Endothelial cell of umbilical vein (primary cell): Measurements from ENCODE around the gene ANGPT4.

Experiments used
- EZH2 ChIP-seq: IDR thresholded peaks from 2 replicates; pipeline ENCODE4 v1.6.1; 2012; ENCODE audit warnings: borderline replicate concordance, low read depth, mild to moderate bottlenecking, moderate library complexity, low read length, inconsistent platforms; ENCODE audit not compliant: severe bottlenecking
- FOS ChIP-seq: IDR thresholded peaks from 2 replicates; pipeline ENCODE4 v1.6.1; 2011; ENCODE audit warnings: mild to moderate bottlenecking, low read length, moderate library complexity, borderline replicate concordance; ENCODE audit not compliant: insufficient read depth
- GATA2 ChIP-seq: IDR thresholded peaks from 2 replicates; pipeline ENCODE4 v1.7.0; 2011; ENCODE audit warnings: low read depth, mild to moderate bottlenecking, moderate library complexity, mixed read lengths, low read length; ENCODE audit not compliant: insufficient read length, insufficient read depth
- JUN ChIP-seq: IDR thresholded peaks from 2 replicates; pipeline ENCODE4 v1.6.1; 2011; ENCODE audit warnings: borderline replicate concordance, low read depth; ENCODE audit not compliant: insufficient read length, insufficient read depth
- MYC ChIP-seq: IDR thresholded peaks from one replicate; pipeline ENCODE4 v1.6.1; 2011; ENCODE audit warnings: mild to moderate bottlenecking, low read depth, low read length
- POLR2A ChIP-seq: IDR thresholded peaks from 2 replicates; pipeline ENCODE4 v1.6.1; 2012; ENCODE audit warnings: low read depth, mild to moderate bottlenecking, control low read depth, low read length
- POLR2AphosphoS5 ChIP-seq: IDR thresholded peaks from 2 replicates; pipeline ENCODE4 v1.6.1; 2012; ENCODE audit warnings: low read depth, mild to moderate bottlenecking, control low read depth, low read length, moderate library complexity; ENCODE audit not compliant: insufficient read depth
- TF ChIP-seq, protein P1 (sequence below), 2 donors: IDR thresholded peaks; 1 replicate in 1 of 2; 2 replicates in 1 of 2; pipeline ENCODE4 v1.5.1; 2011; ENCODE audit warnings: low read length in 2 of 2, mild to moderate bottlenecking in 2 of 2, moderate library complexity in 2 of 2, control low read depth in 1 of 2, inconsistent platforms in 1 of 2, low read depth in 1 of 2; ENCODE audit not compliant: insufficient read depth in 1 of 2; ENCODE audit errors: extremely low read depth in 1 of 2
- TF ChIP-seq, protein P2 (sequence below): IDR thresholded peaks from 2 replicates; pipeline ENCODE4 v1.6.1; 2011; ENCODE audit not compliant: insufficient read depth, insufficient read length

DNA sequence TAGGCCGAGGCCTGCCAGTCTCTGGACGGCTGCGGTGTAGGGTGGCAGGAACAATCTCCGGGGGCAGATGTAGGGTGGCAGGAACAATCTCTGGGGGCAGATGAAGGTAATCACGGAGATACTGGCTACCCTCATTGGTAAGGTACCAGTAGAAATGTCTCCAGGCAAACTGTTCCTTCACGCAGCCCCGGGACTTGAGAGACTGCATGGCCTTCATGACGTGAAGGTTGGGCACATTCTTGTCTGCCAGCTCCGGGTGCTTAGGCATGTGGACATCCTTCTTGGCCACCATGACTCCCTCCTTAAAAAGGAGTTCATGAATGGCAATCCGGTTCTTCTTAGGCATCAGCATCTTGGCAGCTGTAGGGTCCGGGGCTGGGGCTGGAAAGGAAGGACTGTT is 76.5 kb downstream of the ANGPT4 start:
- TF ChIP-seq POLR2A, result no peak
- TF ChIP-seq, protein P1, sequence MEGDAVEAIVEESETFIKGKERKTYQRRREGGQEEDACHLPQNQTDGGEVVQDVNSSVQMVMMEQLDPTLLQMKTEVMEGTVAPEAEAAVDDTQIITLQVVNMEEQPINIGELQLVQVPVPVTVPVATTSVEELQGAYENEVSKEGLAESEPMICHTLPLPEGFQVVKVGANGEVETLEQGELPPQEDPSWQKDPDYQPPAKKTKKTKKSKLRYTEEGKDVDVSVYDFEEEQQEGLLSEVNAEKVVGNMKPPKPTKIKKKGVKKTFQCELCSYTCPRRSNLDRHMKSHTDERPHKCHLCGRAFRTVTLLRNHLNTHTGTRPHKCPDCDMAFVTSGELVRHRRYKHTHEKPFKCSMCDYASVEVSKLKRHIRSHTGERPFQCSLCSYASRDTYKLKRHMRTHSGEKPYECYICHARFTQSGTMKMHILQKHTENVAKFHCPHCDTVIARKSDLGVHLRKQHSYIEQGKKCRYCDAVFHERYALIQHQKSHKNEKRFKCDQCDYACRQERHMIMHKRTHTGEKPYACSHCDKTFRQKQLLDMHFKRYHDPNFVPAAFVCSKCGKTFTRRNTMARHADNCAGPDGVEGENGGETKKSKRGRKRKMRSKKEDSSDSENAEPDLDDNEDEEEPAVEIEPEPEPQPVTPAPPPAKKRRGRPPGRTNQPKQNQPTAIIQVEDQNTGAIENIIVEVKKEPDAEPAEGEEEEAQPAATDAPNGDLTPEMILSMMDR (IDR thresholded peaks at IDR 0.05; ENCODE audit: extremely low read depth in 1 of 2, insufficient read depth in 1 of 2, low read depth in 1 of 2, low read length in 2 of 2), result no peak
- TF ChIP-seq POLR2AphosphoS5, result no peak
- no peak for TF ChIP-seq EZH2
- TF ChIP-seq GATA2, result no peak
- TF ChIP-seq, protein P2, sequence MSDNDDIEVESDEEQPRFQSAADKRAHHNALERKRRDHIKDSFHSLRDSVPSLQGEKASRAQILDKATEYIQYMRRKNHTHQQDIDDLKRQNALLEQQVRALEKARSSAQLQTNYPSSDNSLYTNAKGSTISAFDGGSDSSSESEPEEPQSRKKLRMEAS, result no peak
- TF ChIP-seq JUN, result no peak
- no peak for TF ChIP-seq MYC
- TF ChIP-seq FOS, result no peak
